GM19452 (cell line): ENCODE data around the gene TGFA.

Experiments used
- ATAC-seq: cut with Tn5 transposase; IDR thresholded peaks from one replicate; pipeline ENCODE4 v1.9.1; 2021; ENCODE audit not compliant: unreplicated experiment

The TGFA gene

DNA sequence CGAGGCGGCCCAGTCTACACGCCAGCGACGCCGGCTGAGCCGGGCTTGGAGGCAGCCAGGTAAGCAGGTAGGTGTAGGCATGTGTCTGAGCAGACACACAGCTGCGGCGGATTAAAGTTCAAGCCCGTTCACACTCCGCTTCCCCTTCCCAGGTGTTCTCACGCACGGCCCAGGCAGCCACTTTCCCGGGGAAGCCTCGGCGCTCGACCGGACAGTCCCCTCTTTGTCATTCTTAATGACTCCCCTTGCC lies 367 bp downstream of the TGFA start:
- ATAC-seq: peak; percentile 4

DNA sequence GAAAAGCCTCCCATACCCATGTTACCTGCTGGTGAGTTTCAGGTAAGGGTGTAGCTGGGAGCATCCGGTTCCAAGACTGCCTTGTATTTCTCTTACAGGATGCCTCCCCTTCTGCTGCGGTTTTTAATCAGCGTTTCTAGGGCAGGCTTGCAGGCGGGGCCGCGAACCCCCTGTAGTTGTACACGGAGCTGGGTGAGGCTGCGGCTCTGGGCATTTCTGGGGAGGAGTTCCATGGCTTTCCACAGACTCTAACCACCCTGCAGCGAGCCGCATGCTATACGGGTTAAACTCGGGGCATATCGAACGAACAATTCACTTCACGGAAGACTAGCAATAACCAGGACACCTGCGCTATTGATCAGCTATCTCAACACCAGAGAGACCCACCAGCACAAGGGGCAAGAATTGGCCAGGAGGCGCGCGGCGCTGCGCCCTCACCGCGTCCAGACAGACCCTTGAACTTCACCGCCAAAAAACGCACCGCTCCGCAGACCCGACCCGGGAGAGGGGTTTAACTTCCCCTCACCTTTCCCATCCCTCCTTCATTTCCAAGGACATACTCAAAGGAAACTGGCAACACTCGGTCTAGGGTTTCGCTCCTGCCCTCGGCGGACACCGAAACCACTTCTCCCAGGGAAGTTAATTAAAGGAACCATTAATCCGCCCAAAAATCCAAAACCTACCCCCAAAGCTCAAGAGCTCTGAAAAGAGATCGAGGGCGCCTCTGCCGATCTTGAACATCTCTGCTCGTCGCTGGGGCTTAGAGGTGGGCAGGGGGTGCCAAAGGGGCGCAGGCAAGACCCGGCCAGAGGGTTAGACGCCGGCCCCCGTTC lies 909 bp downstream of the TGFA start:
- no peak for ATAC-seq

DNA sequence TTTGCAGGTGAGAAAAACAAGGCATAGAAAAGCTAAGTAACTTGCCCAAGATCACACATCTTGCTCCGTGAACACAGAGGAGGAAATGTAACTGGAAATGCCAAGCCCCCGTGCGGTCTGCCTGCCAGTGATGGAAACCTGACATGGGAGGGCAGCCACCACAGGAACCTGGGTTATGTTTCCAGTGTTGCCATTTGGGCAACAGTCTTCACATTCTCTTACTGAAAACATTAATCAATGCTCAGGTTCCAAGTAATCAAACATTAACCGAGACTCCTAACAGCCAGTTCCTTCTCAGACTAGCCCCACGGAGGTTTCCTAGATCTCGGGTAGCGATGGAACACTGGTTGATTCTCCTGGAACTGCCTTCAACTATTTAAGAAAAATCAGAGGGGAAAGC lies 2.5 kb downstream of the TGFA start:
- no peak for ATAC-seq

DNA sequence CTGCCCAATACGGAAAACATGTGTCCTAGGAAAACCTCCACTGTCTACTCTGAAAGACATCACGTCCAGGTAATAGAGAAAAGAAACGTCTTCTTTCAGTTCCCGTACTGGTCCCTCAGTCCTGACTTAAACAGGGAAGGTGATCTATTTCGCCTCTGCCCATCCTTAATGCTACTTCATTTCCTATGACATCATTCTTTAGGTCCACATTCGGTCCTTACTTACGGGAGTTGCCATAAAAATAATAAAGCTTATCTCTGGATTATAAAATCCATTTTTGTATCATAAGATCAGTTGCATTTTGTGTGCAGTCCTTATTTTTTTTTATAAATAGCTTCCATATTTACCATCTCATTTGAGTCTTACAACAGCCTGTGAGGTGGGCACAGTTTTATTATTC lies 3.7 kb downstream of the TGFA start:
- ATAC-seq: no peak

DNA sequence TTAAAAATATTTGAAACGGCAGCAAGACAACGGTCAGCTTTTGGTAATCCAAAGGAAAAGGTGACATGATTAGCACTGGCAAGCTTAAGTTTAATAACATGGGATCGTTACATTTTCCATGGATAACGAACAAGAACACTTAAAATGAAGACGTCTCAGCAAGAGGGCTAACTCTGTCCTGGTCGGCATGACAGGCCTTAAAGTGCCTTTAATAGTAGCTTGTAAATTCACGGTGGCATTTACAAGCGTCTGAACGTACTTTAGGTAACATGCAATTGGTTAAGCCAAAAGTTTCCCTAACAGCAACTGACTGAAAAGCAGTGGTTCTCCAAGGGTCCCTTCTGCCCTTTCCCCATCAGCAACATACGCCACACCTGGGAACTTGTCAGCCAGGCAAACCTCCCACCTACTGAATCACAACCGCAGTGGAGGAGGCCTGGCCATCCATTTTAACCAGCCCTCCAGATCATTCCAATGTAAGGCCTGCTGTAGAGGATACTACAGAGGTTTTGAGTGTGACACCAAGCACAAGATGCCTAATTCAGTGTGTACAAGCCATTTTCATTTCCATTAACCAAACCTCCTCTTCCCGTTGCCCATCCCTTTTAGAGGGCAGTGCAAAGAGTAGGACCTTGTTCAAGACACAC lies 4.4 kb downstream of the TGFA start:
- no peak for ATAC-seq

DNA sequence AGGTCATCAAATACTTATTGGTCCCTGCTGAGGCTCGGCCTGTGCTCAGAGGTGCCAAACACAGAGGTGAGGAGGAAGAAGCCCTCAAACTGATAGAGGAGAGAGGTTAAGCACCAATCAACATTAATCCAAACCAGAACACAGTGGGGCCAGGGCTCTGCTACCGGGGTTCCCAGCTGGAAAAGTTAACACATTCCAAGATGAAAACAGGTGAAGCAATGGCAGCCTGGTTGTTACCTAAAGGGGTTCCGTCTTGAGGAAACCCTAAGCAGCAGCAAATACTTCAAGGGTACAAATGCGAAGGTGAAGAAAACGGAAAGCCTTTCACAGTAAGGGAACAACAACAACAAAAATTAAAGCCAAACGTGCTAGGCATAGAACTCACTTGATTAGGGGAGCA lies 5.4 kb downstream of the TGFA start:
- ATAC-seq: no peak

DNA sequence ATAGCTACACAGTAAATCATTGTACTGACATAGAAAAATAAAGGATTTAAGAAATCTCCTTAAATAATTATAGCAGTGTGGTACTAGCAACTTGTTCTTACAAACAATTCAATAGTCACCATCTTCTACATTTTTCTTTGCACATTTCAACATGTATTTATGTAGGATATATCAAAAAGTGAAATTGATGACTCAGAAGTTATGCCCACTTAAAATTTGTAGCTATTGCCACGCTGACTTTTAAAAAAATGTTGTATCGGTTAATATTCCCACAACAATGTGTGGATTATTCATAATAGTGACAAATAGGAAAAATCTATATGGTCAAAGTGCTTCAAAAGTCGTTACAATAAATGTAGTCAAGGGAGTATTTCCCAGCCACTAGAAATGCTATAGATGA lies 6.7 kb downstream of the TGFA start:
- ATAC-seq: no peak

DNA sequence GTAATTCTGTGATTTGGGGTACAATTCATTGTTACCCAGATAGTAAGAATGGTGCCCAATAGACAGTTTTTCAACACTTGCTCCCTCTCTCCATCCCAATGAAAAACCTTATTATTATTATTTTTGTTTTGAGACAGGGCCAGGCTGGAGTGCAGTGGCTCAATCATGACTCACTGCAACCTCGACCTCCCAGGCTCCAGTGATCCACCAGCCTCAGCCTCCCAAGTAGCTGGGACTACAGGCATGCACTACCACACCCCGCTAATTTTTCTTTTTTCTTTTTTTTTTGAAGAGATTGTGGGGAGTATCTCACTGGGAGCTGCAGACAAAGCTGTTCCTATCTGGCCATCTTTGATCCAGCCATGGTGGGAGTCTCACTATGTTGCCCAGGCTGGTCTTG lies 7.2 kb downstream of the TGFA start:
- ATAC-seq: no peak

DNA sequence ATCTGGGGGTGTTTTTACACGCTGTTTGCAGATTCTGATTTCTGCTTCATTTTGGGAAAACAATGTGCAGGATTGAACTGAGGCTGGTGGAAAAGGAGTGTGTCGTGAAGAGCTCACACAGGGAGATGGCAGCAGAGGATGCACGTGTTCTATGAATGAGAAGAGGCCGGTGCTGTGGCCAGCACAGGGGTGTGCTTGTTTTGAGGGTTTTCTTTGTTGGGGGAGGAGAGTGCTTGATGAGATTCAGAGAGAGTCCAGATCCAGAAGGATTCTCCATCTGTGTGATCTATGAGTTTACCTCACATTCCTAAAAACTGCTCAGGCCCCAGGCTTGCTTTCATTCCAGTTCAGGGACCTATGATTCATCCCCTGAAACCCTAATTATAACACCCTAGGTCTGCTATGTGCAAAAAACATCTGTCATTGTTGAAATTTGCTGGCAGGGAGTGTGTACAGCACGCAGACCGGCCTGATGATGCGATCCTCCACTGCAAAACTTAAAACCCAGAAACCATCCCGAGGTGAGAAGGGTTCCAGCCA lies 12.1 kb downstream of the TGFA start:
- no peak for ATAC-seq

DNA sequence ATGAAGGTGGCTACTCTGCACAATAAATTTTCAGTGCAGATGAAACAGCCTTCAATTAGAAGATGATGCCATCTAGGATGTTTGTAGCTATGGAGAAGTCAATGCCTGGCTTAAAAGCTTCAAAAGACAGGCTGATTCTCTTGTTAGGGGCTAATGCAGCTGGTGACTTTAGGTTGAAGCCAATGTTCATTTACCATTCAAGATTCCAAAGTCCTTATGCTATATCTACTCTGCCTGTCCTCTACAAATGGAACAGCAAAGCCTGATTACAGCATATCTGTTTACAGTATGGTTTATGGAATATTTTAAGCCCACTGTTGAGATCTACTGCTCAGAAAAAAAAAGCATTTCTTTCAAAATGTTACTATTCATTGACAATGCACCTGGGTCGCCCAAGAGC lies 15.8 kb downstream of the TGFA start:
- no peak for ATAC-seq

DNA sequence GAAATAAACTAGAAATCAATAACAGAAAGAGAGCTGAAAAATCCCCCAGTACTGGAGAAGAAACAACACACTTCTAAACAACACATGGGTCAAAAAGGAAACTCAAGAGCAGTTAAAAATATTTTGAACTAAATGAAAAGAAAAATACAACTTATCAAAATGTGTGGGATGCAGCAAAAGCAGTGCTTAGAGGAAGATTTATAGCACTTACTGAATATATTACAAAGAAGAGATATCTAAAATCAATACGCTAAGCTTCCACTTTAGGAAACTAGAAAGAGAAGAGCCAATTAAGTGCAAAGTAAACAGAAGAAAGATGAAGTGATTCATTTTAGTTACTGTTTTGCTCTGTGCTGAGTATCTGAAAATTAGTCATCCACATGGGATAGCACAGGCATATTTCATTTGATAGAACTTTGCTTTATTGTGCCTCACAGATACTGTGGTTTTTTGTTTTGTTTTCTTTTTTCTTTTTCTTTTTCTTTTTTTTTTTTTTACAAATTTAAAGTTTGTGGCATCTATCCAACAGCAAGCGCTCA lies 17.0 kb downstream of the TGFA start:
- ATAC-seq: no peak

DNA sequence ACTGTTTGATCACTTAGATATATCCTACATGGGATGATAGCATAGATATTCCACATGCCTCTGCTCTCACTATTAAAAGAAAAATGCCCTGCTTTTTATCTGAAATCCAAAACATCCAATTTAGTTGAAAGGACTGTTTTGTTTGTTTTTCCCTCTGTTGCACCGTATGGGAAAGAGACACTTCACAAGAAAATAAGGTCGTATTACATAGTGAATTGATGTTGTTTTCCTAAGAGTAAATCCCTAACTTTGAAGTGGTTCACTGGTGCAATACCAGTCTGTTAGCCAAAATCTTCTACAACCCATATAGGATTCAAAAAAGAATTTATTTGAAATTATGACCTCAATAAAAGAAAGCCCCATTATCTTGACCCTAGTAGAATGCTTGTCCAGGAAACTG lies 18.1 kb downstream of the TGFA start:
- no peak for ATAC-seq

DNA sequence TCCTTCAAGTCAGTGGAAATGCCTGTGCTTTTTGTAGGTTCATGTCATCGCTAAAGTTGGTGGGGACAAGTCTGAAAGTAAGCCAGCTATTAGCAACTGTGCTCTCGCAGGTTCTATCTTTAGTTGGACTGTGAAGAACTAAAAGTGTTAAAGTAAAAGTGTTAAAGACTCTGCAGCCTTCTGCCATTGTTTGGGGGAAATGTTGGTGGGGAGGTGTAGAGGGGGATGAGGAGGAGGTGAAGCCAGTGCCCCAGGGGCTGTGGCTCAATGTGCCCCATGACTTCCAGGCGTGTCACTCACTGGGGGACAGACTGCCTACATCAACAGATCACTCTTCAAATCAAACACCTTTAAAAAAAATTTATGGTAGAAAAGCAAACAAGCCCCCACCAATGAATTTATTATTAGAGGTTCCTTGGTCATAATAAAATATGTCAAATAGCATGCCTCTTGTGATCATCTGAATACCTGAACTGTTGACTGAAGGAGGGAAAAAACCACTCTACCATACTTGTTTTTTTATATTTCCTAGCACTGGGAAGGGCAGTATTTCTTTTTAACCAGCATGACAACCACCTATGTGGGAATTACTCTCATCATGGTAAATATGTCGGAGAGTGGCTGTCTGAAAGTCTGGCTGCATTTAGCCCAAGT lies 19.3 kb downstream of the TGFA start:
- ATAC-seq: no peak

DNA sequence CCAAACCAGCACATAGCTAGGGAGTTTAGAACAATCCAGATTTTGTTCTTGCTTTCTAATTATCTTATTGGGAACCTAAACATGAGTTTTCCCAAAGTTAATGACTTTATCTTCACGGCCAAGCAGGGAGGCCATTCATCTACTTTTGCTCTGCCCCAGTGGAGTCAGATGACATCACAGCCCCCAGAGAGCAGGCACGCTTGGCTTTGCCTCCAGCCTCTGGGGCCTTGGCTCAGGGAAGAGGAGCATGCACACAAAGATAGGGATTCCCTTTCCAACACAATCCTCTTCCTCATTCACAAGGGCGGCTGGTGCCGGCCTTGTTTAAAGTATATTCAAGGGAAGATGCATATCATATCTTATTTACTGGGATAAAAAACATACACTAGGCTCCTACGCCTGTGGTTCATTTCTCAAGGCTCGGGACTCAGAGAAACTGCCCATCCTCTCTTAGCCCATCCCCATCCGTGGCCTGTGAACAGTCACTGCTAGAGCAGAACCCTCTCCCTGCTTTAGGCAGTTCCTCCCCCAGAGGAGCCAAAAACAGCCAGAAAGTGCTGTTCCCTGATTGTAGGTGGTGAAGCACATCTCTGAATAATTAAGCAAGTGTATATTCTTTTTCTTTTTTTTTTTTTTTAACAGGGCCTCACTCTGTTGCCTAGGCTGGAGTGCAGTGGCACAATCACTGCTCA lies 21.2 kb downstream of the TGFA start:
- no peak for ATAC-seq

DNA sequence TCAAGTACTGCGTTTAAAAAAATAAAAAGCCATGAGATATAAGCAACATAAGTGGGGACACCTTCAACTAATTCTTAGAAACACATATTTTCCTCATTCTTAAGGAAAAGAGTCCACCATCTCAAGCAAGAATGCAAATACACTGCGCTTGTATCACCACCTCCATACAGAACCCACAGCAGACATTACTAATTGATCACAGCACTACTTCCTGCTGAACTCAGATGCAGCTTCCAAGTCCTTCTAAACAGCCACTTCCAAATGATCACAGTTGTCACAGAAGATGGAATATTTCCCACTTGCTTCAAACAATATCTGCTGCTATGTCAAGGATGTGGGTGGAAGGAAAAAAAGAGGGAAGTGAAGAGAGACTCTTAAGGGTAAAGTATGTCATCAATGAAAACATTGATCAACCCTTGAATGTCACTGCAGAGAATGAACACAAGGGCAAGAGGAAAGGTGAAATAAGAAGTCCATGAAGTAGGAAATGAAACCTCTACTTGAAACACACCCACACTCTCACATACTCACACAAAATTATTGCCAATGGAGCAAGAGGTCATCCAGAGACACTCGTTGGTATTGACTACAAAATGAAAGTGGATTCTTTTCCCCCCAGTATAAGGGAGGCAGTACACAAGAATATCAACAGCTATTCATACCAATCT lies 22.1 kb downstream of the TGFA start:
- no peak for ATAC-seq

DNA sequence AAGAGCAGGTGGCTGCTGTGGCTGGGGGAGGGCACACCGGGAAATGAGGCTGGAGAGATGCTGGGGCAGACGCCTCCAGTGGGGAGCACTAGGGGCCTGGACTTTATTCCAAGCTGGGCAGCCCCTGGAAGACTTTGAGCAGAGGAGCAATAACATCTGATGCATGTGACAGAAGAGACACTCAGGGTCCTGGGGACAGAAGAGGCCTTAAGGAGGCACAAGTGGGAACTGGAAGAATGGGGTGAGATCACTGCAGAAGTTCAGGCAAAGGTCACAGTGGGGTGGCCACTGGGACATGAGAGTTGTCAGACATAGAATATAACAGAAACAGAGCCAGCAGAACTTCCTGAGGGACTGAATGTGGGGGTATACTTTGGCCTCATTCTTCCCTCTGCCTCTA lies 24.0 kb downstream of the TGFA start:
- ATAC-seq: no peak

DNA sequence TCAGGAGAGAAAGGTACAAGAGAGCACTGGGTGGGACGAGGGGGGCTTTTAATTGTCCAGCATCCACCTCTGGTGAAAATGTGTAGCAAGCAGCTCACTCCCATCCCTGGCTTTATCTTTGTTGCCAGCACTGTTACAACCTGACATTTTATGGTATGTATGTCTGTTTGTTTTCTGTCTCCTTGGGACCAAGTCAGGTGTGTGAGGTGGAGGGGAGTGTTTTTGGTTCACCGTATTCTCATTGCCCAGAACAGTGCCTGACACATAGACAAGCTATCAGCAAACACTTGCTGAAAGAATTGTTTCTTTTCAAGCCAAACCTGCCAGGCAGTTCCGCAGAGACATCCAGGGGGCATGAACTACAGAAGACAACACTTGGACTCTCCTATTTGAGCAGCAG lies 24.7 kb downstream of the TGFA start:
- no peak for ATAC-seq

DNA sequence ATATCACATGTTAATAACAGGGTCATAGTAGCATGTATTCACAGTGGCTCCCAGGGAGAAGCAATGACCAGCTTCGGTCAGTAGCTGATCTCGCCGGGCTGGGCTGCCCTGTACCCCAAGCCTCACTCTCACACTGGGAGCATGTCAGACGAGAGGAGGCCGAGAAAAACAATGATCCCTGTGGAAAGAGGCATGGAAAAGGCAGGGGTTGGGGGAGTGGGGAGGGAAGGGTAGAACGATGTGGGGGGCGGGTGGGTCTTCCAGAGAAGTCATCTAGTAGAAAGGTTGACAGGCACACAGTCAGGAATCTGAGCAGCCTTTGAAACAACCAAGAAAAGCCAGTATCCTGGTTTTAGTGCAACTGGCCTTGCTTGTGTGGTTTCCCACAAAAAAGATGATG lies 25.4 kb downstream of the TGFA start:
- ATAC-seq: no peak

DNA sequence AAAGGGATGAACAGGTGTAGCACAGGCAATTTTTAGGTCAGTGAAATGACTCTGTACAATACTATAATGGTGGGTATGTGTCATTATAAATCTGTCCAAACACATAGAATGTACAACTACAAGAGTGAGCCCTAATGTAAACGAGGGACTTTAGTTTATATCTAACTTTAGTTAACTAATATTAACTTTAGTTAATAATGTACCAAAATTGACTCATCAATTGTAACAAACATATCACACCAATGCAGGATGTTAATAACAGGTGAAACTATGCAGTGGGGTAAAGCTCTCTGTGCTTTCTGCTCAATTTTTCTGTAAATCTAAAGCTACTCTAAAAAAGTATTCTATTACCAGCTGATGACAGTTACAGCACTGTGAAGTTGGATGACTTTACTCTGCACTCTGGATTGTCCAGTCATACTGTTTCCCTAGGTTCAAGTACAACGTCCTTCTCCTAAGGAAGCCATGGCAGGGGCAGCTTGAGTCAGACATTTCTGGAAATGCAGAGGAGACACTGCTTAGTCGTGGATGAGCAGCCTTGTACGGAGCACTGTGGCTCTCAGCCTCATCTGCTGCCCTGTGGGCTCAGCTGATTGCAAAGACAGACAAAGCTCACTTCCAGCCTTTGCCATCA lies 26.1 kb downstream of the TGFA start:
- ATAC-seq: peak; percentile 62

DNA sequence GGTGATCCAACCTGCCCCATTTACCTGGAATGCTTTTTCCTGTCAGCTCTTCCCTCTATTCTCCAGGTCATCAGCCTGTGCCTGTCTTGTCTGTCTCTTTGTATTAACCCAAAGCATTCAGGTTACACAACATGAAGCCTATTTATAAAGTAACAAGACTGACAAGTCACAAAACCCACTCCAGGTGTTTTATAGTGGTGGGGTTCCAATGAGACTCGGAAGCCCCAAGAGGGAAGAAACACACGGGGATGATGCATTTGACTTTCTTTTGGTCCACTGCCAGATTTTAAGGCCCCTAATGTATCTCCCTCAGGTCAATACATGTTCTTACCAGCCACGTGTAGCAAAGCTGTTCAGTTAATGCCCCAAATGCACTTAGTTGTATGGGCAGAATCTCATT lies 27.5 kb downstream of the TGFA start:
- no peak for ATAC-seq
